ENCODE data around the gene XPO5.

Gene XPO5

GRCh38 chr6:43547222-43547621, 28.6 kb downstream of the XPO5 start:
- no peak overlapping the region for H3K4me3 ChIP-seq (ENCODE audit: low read length)
- peaks cover 89% of the 10 kb centered on the region for H3K36me3 ChIP-seq (ENCODE audit: control insufficient read depth, low read length)
- no peaks in the 10 kb centered on the region for H3K9me2 ChIP-seq (replicated peaks; ENCODE audit: control insufficient read depth, low read length)
- H3K4me2 ChIP-seq (ENCODE audit: low read length) = no peak overlapping the region
- no peaks in the 10 kb centered on the region for H3K27me3 ChIP-seq (ENCODE audit: control insufficient read depth, low read length)
- no peaks in the 10 kb centered on the region for H3K79me2 ChIP-seq (ENCODE audit: control insufficient read depth, low read length)
- no peaks in the 10 kb centered on the region for H4K20me1 ChIP-seq (ENCODE audit: control insufficient read depth, insufficient read depth, low read depth, low read length)
- H3F3A ChIP-seq (ENCODE audit: control insufficient read depth, insufficient read depth) = no peaks in the 10 kb centered on the region; the same call in 1 of the 2 replicates
- H3K27ac ChIP-seq (ENCODE audit: low read depth, low read length) = no peak overlapping the region
- TF ChIP-seq CTCF (IDR thresholded peaks at IDR 0.05; ENCODE audit: low read depth, low read length, poor library complexity, severe bottlenecking) (no peak), EZH2phosphoT487 (IDR thresholded peaks at IDR 0.05; ENCODE audit: borderline replicate concordance, low read length) (no peak)
- no peaks in the 10 kb centered on the region for H3K9me3 ChIP-seq (ENCODE audit: control insufficient read depth, insufficient read depth, low read length)
- H3K4me1 ChIP-seq (ENCODE audit: control insufficient read depth, low read length) = no peaks in the 10 kb centered on the region

GRCh38 chr6:43544461-43544860, 31.4 kb downstream of the XPO5 start:
- Histone ChIP-seq H4K20me1 (ENCODE audit: control insufficient read depth, insufficient read depth, low read depth, low read length) (no peaks in the 10 kb centered on the region), H3K4me3 (ENCODE audit: low read length) (no peak overlapping the region), H3K27ac (ENCODE audit: low read depth, low read length) (no peak overlapping the region), H3K4me2 (ENCODE audit: low read length) (no peak overlapping the region), H3K9me3 (ENCODE audit: control insufficient read depth, insufficient read depth, low read length) (no peaks in the 10 kb centered on the region), H3K27me3 (ENCODE audit: control insufficient read depth, low read length) (no peaks in the 10 kb centered on the region), H3K79me2 (ENCODE audit: control insufficient read depth, low read length) (no peaks in the 10 kb centered on the region; the same call in 1 of the 2 replicates), H3K9me2 (replicated peaks; ENCODE audit: control insufficient read depth, low read length) (no peaks in the 10 kb centered on the region), H3K36me3 (ENCODE audit: control insufficient read depth, low read length) (peaks cover 80% of the 10 kb centered on the region), H3F3A (ENCODE audit: control insufficient read depth, insufficient read depth) (0 out of 2 replicates have a peak, but pooled peaks cover 3% of the 10 kb centered on the region), H3K4me1 (ENCODE audit: control insufficient read depth, low read length) (no peaks in the 10 kb centered on the region)
- TF ChIP-seq CTCF (IDR thresholded peaks at IDR 0.05; ENCODE audit: low read depth, low read length, poor library complexity, severe bottlenecking) = no peak
- TF ChIP-seq EZH2phosphoT487 (IDR thresholded peaks at IDR 0.05; ENCODE audit: borderline replicate concordance, low read length) = no peak

GRCh38 chr6:43541774-43542471, 33.9 kb downstream of the XPO5 start:
- no peak overlapping the region for H3K27ac ChIP-seq (ENCODE audit: low read depth, low read length)
- H4K20me1 ChIP-seq (ENCODE audit: control insufficient read depth, insufficient read depth, low read depth, low read length) = no peaks in the 10 kb centered on the region
- H3K36me3 ChIP-seq (ENCODE audit: control insufficient read depth, low read length) = peaks cover 73% of the 10 kb centered on the region
- H3K4me3 ChIP-seq (ENCODE audit: low read length) = no peak overlapping the region
- TF ChIP-seq CTCF (IDR thresholded peaks at IDR 0.05; ENCODE audit: low read depth, low read length, poor library complexity, severe bottlenecking) = no peak
- no peak for TF ChIP-seq EZH2phosphoT487 (IDR thresholded peaks at IDR 0.05; ENCODE audit: borderline replicate concordance, low read length)
- no peaks in the 10 kb centered on the region for H3K27me3 ChIP-seq (ENCODE audit: control insufficient read depth, low read length)
- no peaks in the 10 kb centered on the region for H3K9me2 ChIP-seq (replicated peaks; ENCODE audit: control insufficient read depth, low read length)
- H3F3A ChIP-seq (ENCODE audit: control insufficient read depth, insufficient read depth) = 0 out of 2 replicates have a peak, but pooled peaks cover 3% of the 10 kb centered on the region
- H3K79me2 ChIP-seq (ENCODE audit: control insufficient read depth, low read length) = no peaks in the 10 kb centered on the region; the same call in 1 of the 2 replicates
- no peak overlapping the region for H3K4me2 ChIP-seq (ENCODE audit: low read length)
- no peaks in the 10 kb centered on the region for H3K4me1 ChIP-seq (ENCODE audit: control insufficient read depth, low read length)
- no peaks in the 10 kb centered on the region for H3K9me3 ChIP-seq (ENCODE audit: control insufficient read depth, insufficient read depth, low read length)
